ENCODE results near the gene DHX9. TPM values are rescaled to one million over a fixed set of nuclear protein-coding genes. Genes with fewer than 3 reads are reported as not detected.

DHX9 gene
- total RNA-seq, 1 experiment from 2014 or later, result 336 TPM

DNA sequence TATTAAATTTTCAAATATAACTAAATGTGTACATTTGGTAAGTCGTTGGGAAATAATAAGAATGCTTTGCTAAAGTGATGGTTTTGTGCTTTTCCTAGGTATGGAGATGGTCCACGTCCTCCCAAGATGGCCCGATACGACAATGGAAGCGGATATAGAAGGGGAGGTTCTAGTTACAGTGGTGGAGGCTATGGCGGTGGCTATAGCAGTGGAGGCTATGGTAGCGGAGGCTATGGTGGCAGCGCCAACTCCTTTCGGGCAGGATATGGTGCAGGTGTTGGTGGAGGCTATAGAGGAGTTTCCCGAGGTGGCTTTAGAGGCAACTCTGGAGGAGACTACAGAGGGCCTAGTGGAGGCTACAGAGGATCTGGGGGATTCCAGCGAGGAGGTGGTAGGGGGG is 47.8 kb downstream of the DHX9 start:
- no peak overlapping the region for H4K91ac ChIP-seq (ENCODE audit: insufficient read length, low read depth, low read length)
- no peak for DNase-seq
- no peaks in the 10 kb centered on the region for H3K79me2 ChIP-seq (ENCODE audit: insufficient read depth, low read length)
- no peaks in the 10 kb centered on the region for H3K23me2 ChIP-seq (ENCODE audit: insufficient read length, low read depth, low read length, poor library complexity, severe bottlenecking)
- no peak overlapping the region for H3K27ac ChIP-seq (ENCODE audit: insufficient read length, low read depth, low read length)
- H3K23ac ChIP-seq (ENCODE audit: insufficient read length, low read depth, low read length), result no peak overlapping the region
- no peak overlapping the region for H3K4me2 ChIP-seq (ENCODE audit: insufficient read depth, insufficient read length, low read length)
- no peak overlapping the region for H3K4me3 Mint-ChIP-seq
- no peak overlapping the region for H3T11ph ChIP-seq (ENCODE audit: low read length)
- H3K18ac ChIP-seq (ENCODE audit: insufficient read length, low read depth, low read length), result no peak overlapping the region
- no peak overlapping the region for H2BK5ac ChIP-seq (ENCODE audit: insufficient read length, low read length)
- H4K5ac ChIP-seq (ENCODE audit: insufficient read length, low read depth, low read length), result no peak overlapping the region
- no peak overlapping the region for H2AK5ac ChIP-seq (ENCODE audit: insufficient read length, low read length)
- H2BK12ac ChIP-seq (ENCODE audit: insufficient read length, low read depth, low read length), result no peak overlapping the region
- no peaks in the 10 kb centered on the region for H3K27me3 ChIP-seq (ENCODE audit: insufficient read depth, low read length)
- peaks cover 41 to 70% (median 60%) of the 10 kb centered on the region in 3 experiments for H3K36me3 Mint-ChIP-seq (ENCODE audit: insufficient read depth in 1 of 3, low read depth in 3 of 3)
- peaks cover 0 to 2% of the 10 kb centered on the region in 2 experiments; a peak in 2 of 5 replicates for H3K9me3 Mint-ChIP-seq
- H3K79me1 ChIP-seq (ENCODE audit: insufficient read depth, low read depth, low read length, poor library complexity, severe bottlenecking), result no peaks in the 10 kb centered on the region
- H4K8ac ChIP-seq (replicated peaks; ENCODE audit: insufficient read length, low read depth, low read length), result no peak overlapping the region
- no CpG with 5 or more reads among the region's 11 CpGs for WGBS (ENCODE audit: extremely low coverage, insufficient read length, low lambda C conversion rate)
- peaks cover 4% of the 10 kb centered on the region; the same call in 1 of the 2 replicates for H3K4me1 ChIP-seq (ENCODE audit: insufficient read depth, low read length)
- H3K9ac ChIP-seq (ENCODE audit: extremely low read depth, insufficient read length, low read length), result no peak overlapping the region
- H3K4me1 Mint-ChIP-seq, result peaks cover 6 to 8% of the 10 kb centered on the region in 2 experiments
- no peaks in the 10 kb centered on the region for H3K9me3 ChIP-seq (ENCODE audit: control insufficient read depth, low read depth, low read length)
- H2BK20ac ChIP-seq (ENCODE audit: low read depth, low read length, poor library complexity, severe bottlenecking), result no peak overlapping the region
- no peak overlapping the region for H2BK120ac ChIP-seq (ENCODE audit: low read depth, low read length, poor library complexity, severe bottlenecking)
- TF ChIP-seq, protein P1, sequence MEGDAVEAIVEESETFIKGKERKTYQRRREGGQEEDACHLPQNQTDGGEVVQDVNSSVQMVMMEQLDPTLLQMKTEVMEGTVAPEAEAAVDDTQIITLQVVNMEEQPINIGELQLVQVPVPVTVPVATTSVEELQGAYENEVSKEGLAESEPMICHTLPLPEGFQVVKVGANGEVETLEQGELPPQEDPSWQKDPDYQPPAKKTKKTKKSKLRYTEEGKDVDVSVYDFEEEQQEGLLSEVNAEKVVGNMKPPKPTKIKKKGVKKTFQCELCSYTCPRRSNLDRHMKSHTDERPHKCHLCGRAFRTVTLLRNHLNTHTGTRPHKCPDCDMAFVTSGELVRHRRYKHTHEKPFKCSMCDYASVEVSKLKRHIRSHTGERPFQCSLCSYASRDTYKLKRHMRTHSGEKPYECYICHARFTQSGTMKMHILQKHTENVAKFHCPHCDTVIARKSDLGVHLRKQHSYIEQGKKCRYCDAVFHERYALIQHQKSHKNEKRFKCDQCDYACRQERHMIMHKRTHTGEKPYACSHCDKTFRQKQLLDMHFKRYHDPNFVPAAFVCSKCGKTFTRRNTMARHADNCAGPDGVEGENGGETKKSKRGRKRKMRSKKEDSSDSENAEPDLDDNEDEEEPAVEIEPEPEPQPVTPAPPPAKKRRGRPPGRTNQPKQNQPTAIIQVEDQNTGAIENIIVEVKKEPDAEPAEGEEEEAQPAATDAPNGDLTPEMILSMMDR (conservative IDR thresholded peaks at IDR 0.05), result no peak
- no peaks in the 10 kb centered on the region for H3K27me3 Mint-ChIP-seq (ENCODE audit: low read depth)
- no peak overlapping the region for H2BK15ac ChIP-seq (ENCODE audit: low read depth, low read length)
- H3K56ac ChIP-seq (ENCODE audit: insufficient read length, low read depth, low read length), result no peak overlapping the region
- peak overlapping the region in 2 of 3 experiments; percentile 25 to 89; a peak in 3 of 7 replicates for H3K27ac Mint-ChIP-seq
- H3K14ac ChIP-seq (ENCODE audit: insufficient read depth, low read length), result no peak overlapping the region
- no peak overlapping the region for H3K4ac ChIP-seq (ENCODE audit: low read depth, low read length)
- no peak overlapping the region for H2AFZ ChIP-seq (ENCODE audit: low read length)
- no peaks in the 10 kb centered on the region for H4K20me1 ChIP-seq (ENCODE audit: control insufficient read depth, insufficient read depth, insufficient read length)
